ENCODE results near the gene DUOXA1. TPM values are rescaled to one million over a fixed set of nuclear protein-coding genes. Genes with fewer than 3 reads are reported as not detected.
"Not testable (repeated sequence)": the region's sequence is repeated elsewhere in the genome, so short reads cannot be mapped to it uniquely, and the experiment has no call there.

Gene DUOXA1
- total RNA-seq, 1 donor from 2014 or later = 0.21 TPM

GRCh38 chr15:45079628-45080246 lies 49.9 kb downstream of the DUOXA1 start:
- intact Hi-C loops (cut with micrococcal nuclease); H3K36me3 Mint-ChIP-seq (ENCODE audit: low read depth); H3K9me3 Mint-ChIP-seq; H3K4me1 Mint-ChIP-seq (ENCODE audit: low read depth); H3K27ac Mint-ChIP-seq; DNase-seq (ENCODE audit: low spot score); H3K4me3 Mint-ChIP-seq (ENCODE audit: low read depth); H3K27me3 Mint-ChIP-seq (ENCODE audit: low read depth): not testable (repeated sequence)

DNA sequence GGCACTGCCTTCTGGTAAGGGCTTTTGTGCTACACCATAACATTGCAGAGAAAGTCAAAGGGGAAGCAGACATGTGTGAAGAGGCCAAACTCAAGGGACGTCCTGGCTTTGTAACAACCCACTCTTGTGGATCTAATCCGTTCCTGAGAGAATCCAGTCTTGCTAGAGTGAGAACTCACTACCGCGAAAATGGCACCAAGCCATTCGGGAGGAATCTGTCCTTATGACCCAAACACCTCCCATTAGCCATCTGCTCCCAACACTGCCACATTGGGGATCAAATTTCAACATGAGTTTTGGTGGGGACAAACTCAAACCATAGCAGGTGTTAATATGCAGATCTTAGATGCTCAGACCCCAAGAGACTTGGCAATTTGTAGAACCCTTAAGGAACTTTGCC lies 50.5 kb downstream of the DUOXA1 start:
- DNase-seq (ENCODE audit: low spot score); H3K27me3 Mint-ChIP-seq (ENCODE audit: low read depth); H3K4me1 Mint-ChIP-seq (ENCODE audit: low read depth); H3K36me3 Mint-ChIP-seq (ENCODE audit: low read depth); H3K27ac Mint-ChIP-seq; intact Hi-C loops (cut with micrococcal nuclease); H3K4me3 Mint-ChIP-seq (ENCODE audit: low read depth); H3K9me3 Mint-ChIP-seq: not testable (repeated sequence)

DNA sequence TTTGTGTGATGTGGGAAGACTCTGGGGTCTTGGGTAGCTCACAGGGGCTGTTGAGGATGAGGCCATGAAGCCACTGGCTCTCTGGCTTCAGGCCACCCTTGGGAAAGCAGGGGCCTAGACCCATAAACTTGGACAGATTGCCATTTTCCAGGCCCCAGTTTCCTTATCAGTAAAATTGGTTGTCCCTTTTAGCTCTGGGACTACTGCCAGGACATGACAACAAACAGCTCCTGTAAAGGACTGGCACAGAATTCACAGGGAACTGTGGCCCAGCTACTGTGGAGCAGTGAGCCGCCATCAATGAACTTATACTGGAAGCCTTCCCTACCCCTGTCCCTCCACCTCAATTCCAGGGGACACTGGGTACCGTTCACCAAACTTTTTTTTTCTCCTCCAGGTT lies 52.3 kb downstream of the DUOXA1 start:
- H3K36me3 Mint-ChIP-seq (ENCODE audit: low read depth); intact Hi-C loops (cut with micrococcal nuclease); H3K4me1 Mint-ChIP-seq (ENCODE audit: low read depth); H3K9me3 Mint-ChIP-seq; H3K4me3 Mint-ChIP-seq (ENCODE audit: low read depth); DNase-seq (ENCODE audit: low spot score); H3K27ac Mint-ChIP-seq; H3K27me3 Mint-ChIP-seq (ENCODE audit: low read depth): not testable (repeated sequence)

GRCh38 chr15:45075440-45076320 lies 54.0 kb downstream of the DUOXA1 start:
- H3K9me3 Mint-ChIP-seq; H3K36me3 Mint-ChIP-seq (ENCODE audit: low read depth); H3K27ac Mint-ChIP-seq; DNase-seq (ENCODE audit: low spot score); H3K27me3 Mint-ChIP-seq (ENCODE audit: low read depth); H3K4me1 Mint-ChIP-seq (ENCODE audit: low read depth); intact Hi-C loops (cut with micrococcal nuclease); H3K4me3 Mint-ChIP-seq (ENCODE audit: low read depth): not testable (repeated sequence)

DNA sequence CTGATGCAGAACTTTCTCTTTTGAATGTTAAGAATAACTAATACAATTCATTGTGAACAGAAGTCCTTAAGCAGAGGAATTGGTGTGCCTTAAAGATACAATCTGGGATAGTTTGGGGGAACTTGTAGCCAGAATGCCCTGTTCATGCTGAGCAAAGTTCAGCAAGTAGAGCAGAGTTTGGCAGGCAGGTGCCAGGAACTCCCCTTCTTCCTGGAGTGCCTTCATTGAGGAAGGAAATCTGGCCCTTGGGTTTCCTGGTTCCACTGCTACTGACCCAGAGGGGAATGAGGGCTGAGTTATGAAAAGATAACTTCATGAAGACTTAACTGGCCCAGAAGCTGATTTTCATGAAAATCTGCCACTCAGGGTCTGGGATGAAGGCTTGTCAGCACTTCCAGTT lies 56.1 kb downstream of the DUOXA1 start:
- H3K4me3 Mint-ChIP-seq (ENCODE audit: low read depth); H3K27ac Mint-ChIP-seq; H3K9me3 Mint-ChIP-seq; H3K4me1 Mint-ChIP-seq (ENCODE audit: low read depth); H3K36me3 Mint-ChIP-seq (ENCODE audit: low read depth); DNase-seq (ENCODE audit: low spot score); H3K27me3 Mint-ChIP-seq (ENCODE audit: low read depth); intact Hi-C loops (cut with micrococcal nuclease): not testable (repeated sequence)

DNA sequence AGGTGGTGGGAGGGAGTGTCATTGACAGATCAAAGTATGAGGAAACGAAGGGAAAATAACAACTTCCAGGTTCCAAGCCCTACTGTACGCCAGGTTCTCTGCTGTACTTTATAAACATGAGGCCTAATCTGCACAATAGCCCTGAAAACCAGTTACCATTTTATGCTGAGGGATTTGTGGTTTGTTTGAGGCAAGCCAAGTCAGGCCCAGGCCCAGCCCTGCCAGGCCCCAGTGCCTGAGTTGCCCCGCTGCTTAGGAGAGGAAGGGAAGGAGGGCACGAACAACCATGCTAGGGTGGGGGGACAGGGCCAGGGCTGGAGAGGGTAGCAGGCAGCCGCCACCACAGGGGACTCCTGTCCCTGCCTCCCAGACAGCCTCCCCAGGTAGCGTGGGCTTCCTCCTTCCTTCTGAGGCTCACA lies 59.7 kb downstream of the DUOXA1 start:
- H3K27me3 Mint-ChIP-seq (ENCODE audit: low read depth); H3K4me3 Mint-ChIP-seq (ENCODE audit: low read depth); H3K27ac Mint-ChIP-seq; H3K9me3 Mint-ChIP-seq; DNase-seq (ENCODE audit: low spot score); intact Hi-C loops (cut with micrococcal nuclease); H3K4me1 Mint-ChIP-seq (ENCODE audit: low read depth): not testable (repeated sequence)
- H3K36me3 Mint-ChIP-seq (ENCODE audit: low read depth) = peaks cover 10% of the 10 kb centered on the region

Other genes with a start within 250 kb of the DUOXA1 start
- not detected in 2 replicates for gene TERB2, start 173.2 kb downstream of the DUOXA1 start, total RNA-seq
- 22.8 and 24.9 TPM in 2 replicates for gene SORD, start 106.7 kb downstream of the DUOXA1 start, total RNA-seq
- gene DUOX2, start 15.7 kb downstream of the DUOXA1 start, total RNA-seq = 0.02 TPM in 1 of 2 replicates, not detected in the other
- not detected in 2 replicates for gene DUOXA2, start 15.6 kb downstream of the DUOXA1 start, total RNA-seq
- 0.37 and 0.50 TPM in 2 replicates for gene DUOX1, start 115 bp upstream of the DUOXA1 start, total RNA-seq
- gene SHF, start 58.1 kb upstream of the DUOXA1 start, total RNA-seq = 16.3 and 16.4 TPM in 2 replicates
- gene SLC28A2, start 122.4 kb upstream of the DUOXA1 start, total RNA-seq = not detected in 2 replicates
- 2.3 and 3.2 TPM in 2 replicates for gene GATM, start 248.7 kb upstream of the DUOXA1 start, total RNA-seq